Fibroblast of skin of right biceps (primary cell): ENCODE data around the gene KCNH1.

Source experiments
- DNase-seq: peaks from one replicate; pipeline ENCODE4 v3.0.0-alpha.2; 2013

The KCNH1 gene

DNA sequence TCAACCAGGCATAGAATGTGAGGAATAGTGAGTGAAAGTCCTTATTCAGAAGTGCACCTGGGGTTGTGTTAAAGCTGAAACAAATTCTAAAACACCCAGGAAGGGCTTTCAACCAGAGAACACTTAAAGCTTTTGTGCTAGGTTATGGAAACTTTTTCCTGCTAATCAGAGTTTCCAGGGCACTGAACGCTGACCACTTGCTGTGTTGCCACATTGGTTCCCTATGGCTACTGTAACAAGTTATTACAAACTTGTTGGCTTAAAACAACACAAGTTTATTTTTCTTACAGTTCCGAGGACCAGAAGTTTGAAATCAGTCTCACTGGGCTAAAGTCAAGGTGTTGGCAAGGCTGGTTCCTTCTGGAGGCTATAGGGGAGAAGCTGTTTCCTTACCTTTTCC lies 504.7 kb downstream of the KCNH1 start:
- DNase-seq: no peak

- DNase-seq: no peak
These were observed 506.2 kb downstream of the KCNH1 start for GRCh38 chr1:210627755-210628154.
